ENCODE data around the gene OGFOD3.
"Not testable (repeated sequence)": the region's sequence is repeated elsewhere in the genome, so short reads cannot be mapped to it uniquely, and the experiment has no call there.

The OGFOD3 gene

GRCh38 chr17:82378741-82379021 lies 39.7 kb downstream of the OGFOD3 start:
- no peaks in the 10 kb centered on the region for H3K4me1 ChIP-seq (ENCODE audit: control insufficient read depth, insufficient read depth, low read length)
- H3K4me3 ChIP-seq (ENCODE audit: low read length): no peak overlapping the region
- H3K9me3 ChIP-seq (ENCODE audit: control insufficient read depth, low read length): no peaks in the 10 kb centered on the region
- H3K9ac ChIP-seq (ENCODE audit: low read length): no peak overlapping the region
- peaks cover 41% of the 10 kb centered on the region for H3K27me3 ChIP-seq (ENCODE audit: control insufficient read depth, insufficient read depth, low read length)
- H3K36me3 ChIP-seq (ENCODE audit: control insufficient read depth, insufficient read depth, low read length): no peaks in the 10 kb centered on the region

GRCh38 chr17:82377924-82378740 lies 40.3 kb downstream of the OGFOD3 start:
- H3K4me1 ChIP-seq (ENCODE audit: control insufficient read depth, insufficient read depth, low read length): no peaks in the 10 kb centered on the region
- no peaks in the 10 kb centered on the region for H3K36me3 ChIP-seq (ENCODE audit: control insufficient read depth, insufficient read depth, low read length)
- H3K9ac ChIP-seq (ENCODE audit: low read length): no peak overlapping the region
- H3K27me3 ChIP-seq (ENCODE audit: control insufficient read depth, insufficient read depth, low read length): peaks cover 42% of the 10 kb centered on the region
- H3K9me3 ChIP-seq (ENCODE audit: control insufficient read depth, low read length): no peaks in the 10 kb centered on the region
- H3K4me3 ChIP-seq (ENCODE audit: low read length): no peak overlapping the region

GRCh38 chr17:82377294-82377693 lies 41.1 kb downstream of the OGFOD3 start:
- H3K4me3 ChIP-seq (ENCODE audit: low read length); H3K4me1 ChIP-seq (ENCODE audit: control insufficient read depth, insufficient read depth, low read length); H3K9ac ChIP-seq (ENCODE audit: low read length); H3K36me3 ChIP-seq (ENCODE audit: control insufficient read depth, insufficient read depth, low read length); H3K9me3 ChIP-seq (ENCODE audit: control insufficient read depth, low read length): not testable (repeated sequence)
- H3K27me3 ChIP-seq (ENCODE audit: control insufficient read depth, insufficient read depth, low read length): peaks cover 51% of the 10 kb centered on the region

GRCh38 chr17:82376042-82376730 lies 42.2 kb downstream of the OGFOD3 start:
- Histone ChIP-seq H3K27me3 (ENCODE audit: control insufficient read depth, insufficient read depth, low read length) (peaks cover 62% of the 10 kb centered on the region), H3K36me3 (ENCODE audit: control insufficient read depth, insufficient read depth, low read length) (no peaks in the 10 kb centered on the region)

GRCh38 chr17:82375359-82376041 lies 42.9 kb downstream of the OGFOD3 start:
- H3K9me3 ChIP-seq (ENCODE audit: control insufficient read depth, low read length): no peaks in the 10 kb centered on the region
- peaks cover 21% of the 10 kb centered on the region for H3K4me1 ChIP-seq (ENCODE audit: control insufficient read depth, insufficient read depth, low read length)
- no peak overlapping the region for H3K4me3 ChIP-seq (ENCODE audit: low read length)
- H3K27me3 ChIP-seq (ENCODE audit: control insufficient read depth, insufficient read depth, low read length): peaks cover 69% of the 10 kb centered on the region
- H3K36me3 ChIP-seq (ENCODE audit: control insufficient read depth, insufficient read depth, low read length): no peaks in the 10 kb centered on the region
- H3K9ac ChIP-seq (ENCODE audit: low read length): no peak overlapping the region

More at GRCh38 chr17:82376042-82376730, 42.2 kb downstream of the OGFOD3 start:
- Histone ChIP-seq H3K9me3 (ENCODE audit: control insufficient read depth, low read length) (no peaks in the 10 kb centered on the region), H3K4me1 (ENCODE audit: control insufficient read depth, insufficient read depth, low read length) (peaks cover 14% of the 10 kb centered on the region), H3K9ac (ENCODE audit: low read length) (no peak overlapping the region), H3K4me3 (ENCODE audit: low read length) (no peak overlapping the region)

- Histone ChIP-seq H3K27me3 (ENCODE audit: control insufficient read depth, insufficient read depth, low read length) (peaks cover 68% of the 10 kb centered on the region), H3K36me3 (ENCODE audit: control insufficient read depth, insufficient read depth, low read length) (no peaks in the 10 kb centered on the region), H3K9me3 (ENCODE audit: control insufficient read depth, low read length) (no peaks in the 10 kb centered on the region), H3K4me1 (ENCODE audit: control insufficient read depth, insufficient read depth, low read length) (peaks cover 21% of the 10 kb centered on the region), H3K9ac (ENCODE audit: low read length) (no peak overlapping the region), H3K4me3 (ENCODE audit: low read length) (no peak overlapping the region)
These were observed 43.6 kb downstream of the OGFOD3 start for GRCh38 chr17:82374626-82375331.

- no peak overlapping the region for H3K9ac ChIP-seq (ENCODE audit: low read length)
- no peaks in the 10 kb centered on the region for H3K36me3 ChIP-seq (ENCODE audit: control insufficient read depth, insufficient read depth, low read length)
- H3K4me3 ChIP-seq (ENCODE audit: low read length): no peak overlapping the region
- H3K9me3 ChIP-seq (ENCODE audit: control insufficient read depth, low read length): no peaks in the 10 kb centered on the region
- H3K27me3 ChIP-seq (ENCODE audit: control insufficient read depth, insufficient read depth, low read length): peaks cover 66% of the 10 kb centered on the region
- H3K4me1 ChIP-seq (ENCODE audit: control insufficient read depth, insufficient read depth, low read length): peaks cover 21% of the 10 kb centered on the region
These were observed 44.4 kb downstream of the OGFOD3 start for GRCh38 chr17:82373731-82374625.

- Histone ChIP-seq H3K4me1 (ENCODE audit: control insufficient read depth, insufficient read depth, low read length) (peaks cover 21% of the 10 kb centered on the region), H3K27me3 (ENCODE audit: control insufficient read depth, insufficient read depth, low read length) (peaks cover 63% of the 10 kb centered on the region)
- not testable (repeated sequence) for H3K36me3 ChIP-seq (ENCODE audit: control insufficient read depth, insufficient read depth, low read length); H3K9ac ChIP-seq (ENCODE audit: low read length); H3K4me3 ChIP-seq (ENCODE audit: low read length); H3K9me3 ChIP-seq (ENCODE audit: control insufficient read depth, low read length)
These were observed 45.3 kb downstream of the OGFOD3 start for GRCh38 chr17:82373072-82373452.

GRCh38 chr17:82372249-82373071 lies 45.9 kb downstream of the OGFOD3 start:
- Histone ChIP-seq H3K4me3 (ENCODE audit: low read length) (no peak overlapping the region), H3K9me3 (ENCODE audit: control insufficient read depth, low read length) (no peaks in the 10 kb centered on the region), H3K9ac (ENCODE audit: low read length) (no peak overlapping the region), H3K27me3 (ENCODE audit: control insufficient read depth, insufficient read depth, low read length) (peaks cover 64% of the 10 kb centered on the region), H3K4me1 (ENCODE audit: control insufficient read depth, insufficient read depth, low read length) (peaks cover 25% of the 10 kb centered on the region), H3K36me3 (ENCODE audit: control insufficient read depth, insufficient read depth, low read length) (no peaks in the 10 kb centered on the region)

- Histone ChIP-seq H3K4me3 (ENCODE audit: low read length) (no peak within 1 kb of the TSS), H3K36me3 (ENCODE audit: control insufficient read depth, insufficient read depth, low read length) (no peaks in the 10 kb centered on the region), H3K9ac (ENCODE audit: low read length) (no peak within 1 kb of the TSS), H3K9me3 (ENCODE audit: control insufficient read depth, low read length) (no peaks in the 10 kb centered on the region), H3K4me1 (ENCODE audit: control insufficient read depth, insufficient read depth, low read length) (peaks cover 25% of the 10 kb centered on the region), H3K27me3 (ENCODE audit: control insufficient read depth, insufficient read depth, low read length) (peaks cover 63% of the 10 kb centered on the region)
These were observed 46.8 kb downstream of the OGFOD3 start, which contains the start of gene UTS2R for GRCh38 chr17:82371333-82372248. Gene UTS2R (plus strand): TSS chr17:82371765. CDS start chr17:82374325, 2,560 bp downstream.
